HCT116 (cell line): ENCODE data around the gene LYAR. TPM values are rescaled to one million over a fixed set of nuclear protein-coding genes. Genes with fewer than 3 reads are reported as not detected.

Source experiments
- ATAC-seq: fragments of 200-7000 bp; cut with Tn5 transposase; 2 replicates; pipeline ENCODE4 v1.9.1; 2020; ENCODE audit warnings: mild to moderate bottlenecking, moderate library complexity
- BruUV-seq: library from RNA; stranded (reverse); fragments of 400-500 nt; replicated peaks from 2 replicates; lab custom pipeline; 2021; lab: Mats Ljungman, UMichigan
- CTCF ChIA-PET: fragments of 300-600 bp; sonication (Branson Sonifier 250); formaldehyde crosslinking; loops from one replicate; lab custom pipeline; 2021; ENCODE audit warnings: antibody characterized with exemption; lab: Charles Lee
- POLR2A ChIA-PET: fragments of 300-600, 350-600 bp; sonication (Branson Sonifier 250); formaldehyde crosslinking; loops from one replicate; lab custom pipeline; 2021; ENCODE audit warnings: antibody characterized with exemption; lab: Charles Lee
- RAD21 ChIA-PET, 2 experiments: fragments of 300-600 bp; sonication (Branson Sonifier 250); formaldehyde crosslinking; loops; one replicate each; lab custom pipeline; 2023; ENCODE audit warnings: low total read pairs in 2 of 2; ENCODE audit not compliant: uncharacterized antibody in 2 of 2, unreplicated experiment in 2 of 2, low non-redundant PET in 1 of 2; lab: Charles Lee
- DNase-seq: peaks from one replicate; pipeline ENCODE4 v3.0.0-alpha.2; 2010; ENCODE audit warnings: low read depth, low spot score
- H2AFZ ChIP-seq: fragments of 200-600 bp; shearing (Covaris generic), sonication (generic); 2 replicates; pipeline ENCODE4 v1.6.1; 2017; ENCODE audit warnings: low read depth, mixed run types, mixed read lengths, antibody characterized with exemption, low read length; ENCODE audit not compliant: poor library complexity, severe bottlenecking
- H3K27ac ChIP-seq: 2 replicates; pipeline ENCODE4 v1.5.1; 2012; ENCODE audit warnings: low read depth, low read length
- H3K27me3 ChIP-seq: fragments of 200-600 bp; sonication (generic); 2 replicates; pipeline ENCODE4 v1.6.1; 2016; ENCODE audit warnings: mixed run types, low read length, mixed read lengths; ENCODE audit not compliant: insufficient read depth
- H3K36me3 ChIP-seq, 2 experiments: fragments of 200-500 bp in 1 of 2; fragments of 200-600 bp in 1 of 2; sonication (Bioruptor generic) in 1 of 2; sonication (generic) in 1 of 2; 2 replicates each; pipeline versions ENCODE4 v1.5.1 to v1.6.1; 2014 to 2016; ENCODE audit warnings: low read length in 2 of 2, inconsistent platforms in 1 of 2, mixed read lengths in 1 of 2, mixed run types in 1 of 2; ENCODE audit not compliant: insufficient read depth in 2 of 2, control insufficient read depth in 1 of 2
- H3K4me1 ChIP-seq, 2 experiments: fragments of 200-600 bp in 1 of 2; sonication (generic) in 1 of 2; 2 replicates each; pipeline versions ENCODE4 v1.5.1 to v1.6.1; 2012 to 2017; ENCODE audit warnings: low read length in 2 of 2, inconsistent platforms in 1 of 2, mild to moderate bottlenecking in 1 of 2, mixed read lengths in 1 of 2, mixed run types in 1 of 2, moderate library complexity in 1 of 2; ENCODE audit not compliant: insufficient read depth in 2 of 2, control insufficient read depth in 1 of 2
- H3K4me2 ChIP-seq: fragments of 200-600 bp; sonication (generic); 2 replicates; pipeline ENCODE4 v1.6.1; 2017; ENCODE audit warnings: mixed run types, low read length, mixed read lengths
- H3K4me3 ChIP-seq, 2 experiments: fragments of 200-600 bp in 1 of 2; sonication (generic) in 1 of 2; replicated peaks in 1 of 2; 2 replicates each; pipeline ENCODE4 v1.5.1; 2011 to 2016; ENCODE audit warnings: low read length in 2 of 2, control low read depth in 1 of 2, low read depth in 1 of 2, mild to moderate bottlenecking in 1 of 2, mixed read lengths in 1 of 2, mixed run types in 1 of 2
- H3K79me2 ChIP-seq: fragments of 200-600 bp; sonication (generic); 2 replicates; pipeline ENCODE4 v1.6.1; 2017; ENCODE audit warnings: mild to moderate bottlenecking, mixed run types, low read length, moderate library complexity, mixed read lengths; ENCODE audit not compliant: insufficient read depth
- H3K9ac ChIP-seq: fragments of 200-600 bp; sonication (generic); 2 replicates; pipeline ENCODE4 v1.6.1; 2016; ENCODE audit warnings: low read length, mixed read lengths
- H3K9me2 ChIP-seq: fragments of 200-600 bp; sonication (generic), shearing (Covaris generic); 2 replicates; pipeline ENCODE4 v1.6.1; 2017; ENCODE audit warnings: mixed run types, mild to moderate bottlenecking, moderate library complexity; ENCODE audit not compliant: insufficient read depth
- H3K9me3 ChIP-seq, 2 experiments: fragments of 200-500 bp in 1 of 2; fragments of 200-600 bp in 1 of 2; sonication (Bioruptor generic) in 1 of 2; sonication (generic) in 1 of 2; 2 replicates each; pipeline ENCODE4 v1.6.1; 2014 to 2017; ENCODE audit warnings: low read length in 2 of 2, mixed read lengths in 2 of 2, inconsistent platforms in 1 of 2, low read depth in 1 of 2, mild to moderate bottlenecking in 1 of 2, mixed run types in 1 of 2, moderate library complexity in 1 of 2; ENCODE audit not compliant: control insufficient read depth in 1 of 2, insufficient read depth in 1 of 2
- H4K20me1 ChIP-seq: fragments of 200-600 bp; sonication (generic), shearing (Covaris generic); 2 replicates; pipeline ENCODE4 v1.6.1; 2017; ENCODE audit warnings: mixed run types, mild to moderate bottlenecking, moderate library complexity; ENCODE audit not compliant: insufficient read depth
- CEBPB ChIP-seq: IDR thresholded peaks from 2 replicates; pipeline ENCODE4 v1.6.1; 2012; ENCODE audit warnings: low read depth
- ELF1 ChIP-seq: IDR thresholded peaks from 2 replicates; pipeline ENCODE4 v1.6.1; 2012; ENCODE audit warnings: low read depth, borderline replicate concordance
- JUND ChIP-seq: IDR thresholded peaks from 2 replicates; pipeline ENCODE4 v1.6.1; 2012
- POLR2AphosphoS5 ChIP-seq: IDR thresholded peaks from 2 replicates; pipeline ENCODE4 v1.6.1; 2011; ENCODE audit warnings: mild to moderate bottlenecking, low read depth, low read length, moderate library complexity
- REST ChIP-seq: IDR thresholded peaks from 2 replicates; pipeline ENCODE4 v1.6.1; 2012; ENCODE audit warnings: low read depth
- SIN3A ChIP-seq: IDR thresholded peaks from 2 replicates; pipeline ENCODE4 v1.6.1; 2012; ENCODE audit warnings: low read depth
- TCF7L2 ChIP-seq: IDR thresholded peaks from 2 replicates; pipeline ENCODE4 v1.7.0; 2011; ENCODE audit warnings: borderline replicate concordance, inconsistent platforms; ENCODE audit not compliant: insufficient read depth, insufficient read length; ENCODE audit errors: extremely low read depth
- YY1 ChIP-seq: IDR thresholded peaks from 2 replicates; pipeline ENCODE4 v1.6.1; 2011; ENCODE audit warnings: low read length, low read depth, moderate library complexity, mild to moderate bottlenecking; ENCODE audit not compliant: insufficient replicate concordance; ENCODE audit errors: extremely low read depth
- ZNF274 ChIP-seq: fragments of 200-500 bp; sonication (Bioruptor generic); IDR thresholded peaks from 2 replicates; pipeline ENCODE4 v1.6.1; 2014; ENCODE audit warnings: mild to moderate bottlenecking, low read depth, low read length, inconsistent platforms
- intact Hi-C: fragments of 100-400 bp; cut with micrococcal nuclease; formaldehyde crosslinking; loops from 2 replicates; pipeline ENCODE4 v1.10.0; 2022
- total RNA-seq: library from RNA; stranded (reverse); gene quantifications from one replicate; pipeline ENCODE4 v1.2.1, GENCODE V29; 2021; ENCODE audit not compliant: unreplicated experiment
- TF ChIP-seq, protein P1 (sequence below), 3 experiments: fragments of 200-600 bp in 1 of 3; sonication (generic) in 1 of 3; IDR thresholded peaks in 2 of 3; conservative IDR thresholded peaks in 1 of 3; 2 replicates each; pipeline ENCODE4 v1.5.1; 2012 to 2017; ENCODE audit warnings: low read depth in 2 of 3, low read length in 2 of 3, antibody characterized with exemption in 1 of 3, borderline replicate concordance in 1 of 3, control low read depth in 1 of 3, mild to moderate bottlenecking in 1 of 3, mixed read lengths in 1 of 3, mixed run types in 1 of 3, moderate library complexity in 1 of 3; ENCODE audit not compliant: insufficient read depth in 1 of 3
- TF ChIP-seq, protein P2 (sequence below): IDR thresholded peaks from 2 replicates; pipeline ENCODE4 v1.6.1; 2012

The LYAR gene
- total RNA-seq, 1 experiment from 2014 or later, result 53.0 TPM

GRCh38 chr4:4306920-4307319, 17.0 kb upstream of the LYAR start:
- Histone ChIP-seq H3K9ac (no peak overlapping the region), H3K4me3 (no peak overlapping the region), H2AFZ (no peak overlapping the region), H3K27ac (no peak overlapping the region), H3K9me2 (no peaks in the 10 kb centered on the region), H3K9me3 (no peaks in the 10 kb centered on the region), H4K20me1 (no peaks in the 10 kb centered on the region), H3K79me2 (no peaks in the 10 kb centered on the region), H3K27me3 (no peaks in the 10 kb centered on the region), H3K36me3 (peaks cover 8 to 11% of the 10 kb centered on the region in 2 experiments; a peak in 3 of 4 replicates), H3K4me1 (no peaks in the 10 kb centered on the region), H3K4me2 (no peak overlapping the region)
- intact Hi-C loops, result no loop called here
- DNase-seq (no peak), ATAC-seq (no peak)
- BruUV-seq, result no TSS peak
- ChIA-PET POLR2A (no interaction called here), RAD21 (no interaction called here), CTCF (no interaction called here)
- TF ChIP-seq, protein P1, sequence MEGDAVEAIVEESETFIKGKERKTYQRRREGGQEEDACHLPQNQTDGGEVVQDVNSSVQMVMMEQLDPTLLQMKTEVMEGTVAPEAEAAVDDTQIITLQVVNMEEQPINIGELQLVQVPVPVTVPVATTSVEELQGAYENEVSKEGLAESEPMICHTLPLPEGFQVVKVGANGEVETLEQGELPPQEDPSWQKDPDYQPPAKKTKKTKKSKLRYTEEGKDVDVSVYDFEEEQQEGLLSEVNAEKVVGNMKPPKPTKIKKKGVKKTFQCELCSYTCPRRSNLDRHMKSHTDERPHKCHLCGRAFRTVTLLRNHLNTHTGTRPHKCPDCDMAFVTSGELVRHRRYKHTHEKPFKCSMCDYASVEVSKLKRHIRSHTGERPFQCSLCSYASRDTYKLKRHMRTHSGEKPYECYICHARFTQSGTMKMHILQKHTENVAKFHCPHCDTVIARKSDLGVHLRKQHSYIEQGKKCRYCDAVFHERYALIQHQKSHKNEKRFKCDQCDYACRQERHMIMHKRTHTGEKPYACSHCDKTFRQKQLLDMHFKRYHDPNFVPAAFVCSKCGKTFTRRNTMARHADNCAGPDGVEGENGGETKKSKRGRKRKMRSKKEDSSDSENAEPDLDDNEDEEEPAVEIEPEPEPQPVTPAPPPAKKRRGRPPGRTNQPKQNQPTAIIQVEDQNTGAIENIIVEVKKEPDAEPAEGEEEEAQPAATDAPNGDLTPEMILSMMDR (IDR thresholded peaks at IDR 0.05 in 2 of 3, conservative IDR thresholded peaks at IDR 0.05 in 1 of 3; ENCODE audit: borderline replicate concordance in 1 of 3, insufficient read depth in 1 of 3, low read depth in 2 of 3, low read length in 2 of 3), result no peak
- TF ChIP-seq YY1 (no peak), REST (no peak), POLR2AphosphoS5 (no peak), TCF7L2 (no peak), ZNF274 (no peak), JUND (no peak), CEBPB (no peak), ELF1 (no peak), SIN3A (no peak)
- TF ChIP-seq, protein P2, sequence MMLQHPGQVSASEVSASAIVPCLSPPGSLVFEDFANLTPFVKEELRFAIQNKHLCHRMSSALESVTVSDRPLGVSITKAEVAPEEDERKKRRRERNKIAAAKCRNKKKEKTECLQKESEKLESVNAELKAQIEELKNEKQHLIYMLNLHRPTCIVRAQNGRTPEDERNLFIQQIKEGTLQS, result no peak
